GM12865 (cell line): Measurements from ENCODE around the gene CC2D2B.
"Not testable (repeated sequence)": the region's sequence is repeated elsewhere in the genome, so short reads cannot be mapped to it uniquely, and the experiment has no call there.

ENCODE experiments used
- DNase-seq: peaks from one replicate; pipeline ENCODE4 v3.0.0; 2010; ENCODE audit warnings: low read depth
- H3K4me3 ChIP-seq: 2 replicates; pipeline ENCODE4 v1.5.1; 2011; ENCODE audit warnings: mild to moderate bottlenecking, low read depth, low read length, control low read depth
- TF ChIP-seq, protein P1 (sequence below): IDR thresholded peaks from 2 replicates; pipeline ENCODE4 v1.5.1; 2011; ENCODE audit warnings: low read length, control low read depth, low read depth, inconsistent platforms; ENCODE audit not compliant: insufficient read depth; ENCODE audit errors: missing control alignments

Gene CC2D2B

DNA sequence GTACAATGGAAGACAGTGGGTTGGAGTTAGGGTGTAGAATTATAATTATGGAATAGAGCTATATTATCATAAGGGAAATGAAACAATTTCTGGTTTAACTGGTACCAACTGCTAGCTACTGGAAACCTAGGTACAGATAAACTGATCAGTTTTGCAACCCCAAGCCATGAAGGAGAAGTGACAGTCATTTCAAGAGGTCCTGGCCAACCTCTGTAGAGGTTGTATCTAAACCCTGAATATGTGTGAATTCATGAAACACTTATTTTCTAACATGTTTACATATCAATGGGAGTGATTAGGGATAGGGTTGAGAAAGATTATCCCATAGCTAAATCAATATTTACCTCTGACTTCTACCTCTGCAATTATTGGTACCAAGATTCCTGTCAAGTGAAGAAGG, 29.9 kb upstream of the CC2D2B start:
- TF ChIP-seq, protein P1, sequence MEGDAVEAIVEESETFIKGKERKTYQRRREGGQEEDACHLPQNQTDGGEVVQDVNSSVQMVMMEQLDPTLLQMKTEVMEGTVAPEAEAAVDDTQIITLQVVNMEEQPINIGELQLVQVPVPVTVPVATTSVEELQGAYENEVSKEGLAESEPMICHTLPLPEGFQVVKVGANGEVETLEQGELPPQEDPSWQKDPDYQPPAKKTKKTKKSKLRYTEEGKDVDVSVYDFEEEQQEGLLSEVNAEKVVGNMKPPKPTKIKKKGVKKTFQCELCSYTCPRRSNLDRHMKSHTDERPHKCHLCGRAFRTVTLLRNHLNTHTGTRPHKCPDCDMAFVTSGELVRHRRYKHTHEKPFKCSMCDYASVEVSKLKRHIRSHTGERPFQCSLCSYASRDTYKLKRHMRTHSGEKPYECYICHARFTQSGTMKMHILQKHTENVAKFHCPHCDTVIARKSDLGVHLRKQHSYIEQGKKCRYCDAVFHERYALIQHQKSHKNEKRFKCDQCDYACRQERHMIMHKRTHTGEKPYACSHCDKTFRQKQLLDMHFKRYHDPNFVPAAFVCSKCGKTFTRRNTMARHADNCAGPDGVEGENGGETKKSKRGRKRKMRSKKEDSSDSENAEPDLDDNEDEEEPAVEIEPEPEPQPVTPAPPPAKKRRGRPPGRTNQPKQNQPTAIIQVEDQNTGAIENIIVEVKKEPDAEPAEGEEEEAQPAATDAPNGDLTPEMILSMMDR = no peak
- DNase-seq = peak; percentile 47
- no peak overlapping the region for H3K4me3 ChIP-seq

DNA sequence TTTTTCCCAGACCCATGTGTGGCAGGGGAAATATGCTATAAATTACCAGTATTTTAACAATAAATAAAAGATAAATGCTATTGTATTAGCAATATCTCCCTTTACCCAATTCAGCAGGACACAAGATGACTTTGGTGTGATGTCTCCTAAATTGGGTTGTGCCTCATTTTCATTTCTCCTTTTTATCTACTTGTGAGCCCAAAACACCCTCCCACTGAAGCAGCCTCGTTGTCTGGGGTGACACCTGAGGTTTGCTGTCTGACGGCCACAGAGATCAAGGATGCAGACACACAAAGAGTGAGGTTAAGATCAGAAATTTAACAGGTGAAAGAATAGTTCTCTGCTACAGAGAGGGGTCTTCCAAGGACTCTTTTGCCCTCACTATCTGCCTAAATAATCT, 27.1 kb upstream of the CC2D2B start:
- DNase-seq = peak; percentile 61
- TF ChIP-seq, protein P1 = no peak
- H3K4me3 ChIP-seq = no peak overlapping the region

- no peak overlapping the region for H3K4me3 ChIP-seq
- TF ChIP-seq, protein P1 = no peak
- no peak for DNase-seq
Observed at GRCh38 chr10:95881316-95881715, 26.5 kb upstream of the CC2D2B start.

DNA sequence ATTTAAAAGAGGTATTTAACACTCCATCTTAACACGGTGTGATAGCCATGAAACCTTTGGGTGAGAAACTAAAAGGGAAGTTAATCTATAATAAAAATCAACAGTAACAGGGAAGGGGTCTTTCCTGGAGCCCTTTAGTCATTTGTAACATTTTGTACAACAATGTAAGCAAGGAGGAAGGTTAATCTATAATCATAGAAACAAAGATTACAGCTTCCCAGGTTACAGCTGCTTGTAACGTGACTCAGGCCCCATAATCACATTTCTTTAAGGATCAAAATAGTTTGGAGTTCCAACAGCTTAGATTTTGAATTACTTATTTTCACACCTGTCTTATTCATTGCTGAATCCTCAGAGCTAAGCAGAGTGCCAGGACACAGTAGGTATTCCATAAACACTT, 17.9 kb upstream of the CC2D2B start:
- no peak overlapping the region for H3K4me3 ChIP-seq
- TF ChIP-seq, protein P1 = no peak
- no peak for DNase-seq

DNA sequence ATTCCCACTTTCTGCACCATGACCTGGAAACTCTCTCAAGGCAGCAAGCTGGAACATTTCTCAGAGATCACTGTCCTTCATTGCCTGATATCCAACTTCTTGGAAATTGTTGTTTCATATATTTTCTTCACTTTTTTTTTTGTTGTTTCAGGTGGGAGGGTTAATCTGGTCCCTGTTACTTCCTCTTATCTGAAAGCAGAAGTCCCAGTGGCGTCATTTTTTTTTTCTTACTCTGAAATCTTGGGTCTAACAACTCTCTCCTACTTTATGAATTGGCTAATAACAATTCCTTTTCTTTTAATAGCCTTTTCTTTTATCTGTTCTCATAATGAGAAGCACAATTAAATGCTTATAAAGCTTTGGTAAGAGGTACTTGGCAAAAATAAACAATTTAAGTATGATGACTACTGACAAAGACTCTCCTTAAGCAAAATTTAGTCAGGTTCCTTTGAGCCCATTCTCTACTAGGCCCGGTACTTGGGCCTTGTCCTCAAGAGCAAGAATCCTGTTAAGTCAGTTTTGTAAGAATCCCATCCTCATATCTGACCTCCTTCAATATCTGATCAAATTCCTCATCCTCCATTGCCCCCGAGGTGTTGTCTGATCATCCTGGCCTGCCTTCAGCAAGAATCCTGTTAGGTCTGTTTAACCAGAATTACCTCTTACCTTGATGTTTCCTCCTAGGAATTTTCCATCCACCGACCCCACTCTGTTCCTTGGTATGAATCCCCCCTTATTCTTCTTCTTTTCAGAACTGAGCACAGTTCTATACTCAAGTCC, 11.5 kb upstream of the CC2D2B start:
- no peak overlapping the region for H3K4me3 ChIP-seq
- no peak for DNase-seq
- TF ChIP-seq, protein P1 = no peak

- DNase-seq, H3K4me3 ChIP-seq: not testable (repeated sequence)
Observed at GRCh38 chr10:95905897-95906580, 1.7 kb upstream of the CC2D2B start.

- H3K4me3 ChIP-seq = peak overlapping the region; percentile 95
- TF ChIP-seq, protein P1 = peak; percentile 18
- peak; percentile 69 for DNase-seq
Observed at GRCh38 chr10:95906677-95907455, 909 bp upstream of the CC2D2B start.
